GOT3 (cell line): ENCODE data around the gene CAMKMT.
"Not testable (repeated sequence)": the region's sequence is repeated elsewhere in the genome, so short reads cannot be mapped to it uniquely, and the experiment has no call there.

ENCODE experiments used
- DNase-seq: peaks from one replicate; lab custom pipeline; 2025; ENCODE audit warnings: mixed read lengths; lab: John Stamatoyannopoulos, UW

Gene CAMKMT

DNA sequence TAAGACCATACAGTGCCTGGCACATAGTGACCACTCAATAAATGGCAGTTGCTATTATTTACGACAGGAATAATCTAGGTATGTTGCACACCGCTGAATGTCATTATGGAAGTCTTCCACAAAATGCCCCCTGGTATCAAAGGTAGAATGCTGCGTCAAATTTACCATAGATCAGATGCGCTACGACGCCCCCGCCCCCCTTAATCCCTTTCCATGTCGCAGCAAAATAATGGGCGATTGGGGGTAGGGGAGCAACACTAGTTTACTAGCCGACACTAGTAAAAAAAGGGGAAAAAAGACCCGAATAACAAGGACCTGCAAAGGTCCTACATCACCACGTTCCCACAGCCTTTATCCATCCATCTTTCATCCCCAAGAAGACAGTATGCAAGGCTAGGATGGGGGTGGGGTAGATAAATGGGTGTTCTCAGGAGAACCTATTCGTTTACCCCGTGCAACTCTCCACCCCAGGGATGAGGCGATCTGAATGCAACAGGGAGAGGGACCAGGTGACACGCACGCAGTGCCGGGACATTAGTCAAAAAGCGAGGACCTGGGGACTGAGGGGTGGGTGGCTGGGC is 908 bp upstream of the CAMKMT start:
- DNase-seq, result no peak

DNA sequence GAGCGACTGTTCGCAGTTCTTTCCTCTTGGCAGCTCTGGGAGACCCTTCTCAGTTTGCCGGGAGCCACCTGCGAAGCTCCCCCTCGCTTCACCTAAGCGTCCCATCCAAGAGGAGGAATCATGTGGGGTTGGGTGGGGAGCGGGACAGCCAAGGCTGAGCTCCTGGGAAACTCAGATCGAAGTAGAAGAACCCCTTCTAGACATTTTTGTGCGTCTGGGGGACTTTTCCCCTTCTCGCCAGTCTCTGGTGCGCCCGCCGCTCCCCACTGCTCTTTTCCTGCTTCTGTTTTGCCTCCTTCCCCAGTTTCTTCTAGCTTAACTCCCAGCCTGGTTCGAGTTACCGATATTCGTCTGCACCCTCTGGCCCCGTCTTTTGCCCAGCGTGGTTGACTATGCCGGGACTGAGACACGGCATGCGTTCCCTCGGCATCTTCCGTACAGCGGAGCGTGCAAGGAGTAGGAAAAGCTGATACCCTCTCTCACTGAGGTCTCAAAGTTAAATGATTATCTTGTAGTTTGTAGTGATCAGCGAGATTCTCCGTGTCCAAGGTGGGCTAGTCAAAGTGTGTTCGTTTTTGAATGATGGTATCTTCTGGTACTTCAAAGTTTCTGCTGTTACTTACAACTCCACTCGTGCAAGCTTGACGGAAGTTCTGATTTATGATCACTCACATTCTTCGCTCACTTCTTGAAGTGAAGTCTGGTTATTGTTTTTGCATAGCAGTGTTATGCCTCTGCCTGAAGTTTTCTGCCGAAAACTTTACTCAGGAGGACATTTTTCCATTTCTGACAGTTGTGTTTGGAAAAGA is 664 bp downstream of the CAMKMT start:
- no peak for DNase-seq

DNA sequence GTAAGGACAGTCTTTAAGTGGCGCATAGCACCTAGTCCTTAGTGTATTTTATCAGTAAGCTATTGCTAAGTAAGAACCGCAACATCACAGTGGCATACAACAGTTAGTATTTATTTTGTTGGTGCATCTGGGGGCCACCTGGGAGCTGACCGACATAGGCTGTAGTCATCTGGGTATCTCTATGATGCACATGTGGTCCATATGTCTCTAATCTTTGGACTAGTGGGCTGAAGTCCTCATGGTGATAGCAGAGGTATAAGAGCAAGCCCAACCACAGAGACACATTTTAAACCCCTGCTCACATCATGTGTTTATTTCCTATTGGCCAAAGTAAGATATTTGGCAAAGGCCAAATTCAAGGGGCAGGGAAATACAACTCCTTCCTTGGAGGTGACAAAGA is 2.9 kb downstream of the CAMKMT start:
- no peak for DNase-seq

DNA sequence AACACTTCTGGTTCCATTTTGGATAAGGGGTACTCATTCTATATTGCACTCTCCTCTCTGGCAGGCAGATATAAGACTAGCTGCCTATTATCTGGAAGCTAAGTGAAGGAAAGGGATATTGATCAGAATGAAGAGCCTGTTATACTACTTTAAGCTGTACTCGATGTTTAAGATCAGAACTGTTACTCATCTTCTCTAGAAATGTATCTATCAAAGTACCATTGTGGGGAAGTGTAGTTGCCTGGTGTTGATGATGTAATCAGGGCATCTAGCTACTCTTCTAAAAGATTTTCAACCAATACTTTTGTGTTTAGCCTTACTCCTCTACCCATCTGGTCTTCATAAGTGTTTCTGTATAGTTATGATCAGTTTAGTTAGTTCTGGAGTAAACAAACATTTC is 5.8 kb downstream of the CAMKMT start:
- no peak for DNase-seq

DNA sequence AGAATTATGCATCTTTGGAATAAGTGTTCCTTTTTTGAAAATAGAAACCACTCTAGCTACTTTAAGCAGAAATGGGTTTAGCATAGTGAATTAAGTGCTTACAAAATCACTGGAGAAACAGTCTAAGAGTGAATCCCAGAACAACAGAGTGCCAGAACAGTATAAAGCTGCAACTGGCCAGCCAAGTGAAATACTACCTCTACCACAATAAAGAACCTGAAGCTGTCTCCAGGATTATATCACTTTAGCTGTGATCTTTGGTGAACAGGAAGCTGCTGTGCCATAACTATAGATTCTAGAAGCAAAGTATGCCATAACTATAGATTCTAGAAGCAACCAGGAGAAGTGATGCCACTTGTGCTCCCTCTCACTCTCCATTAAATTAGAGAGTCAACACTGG is 7.6 kb downstream of the CAMKMT start:
- DNase-seq, result no peak

DNA sequence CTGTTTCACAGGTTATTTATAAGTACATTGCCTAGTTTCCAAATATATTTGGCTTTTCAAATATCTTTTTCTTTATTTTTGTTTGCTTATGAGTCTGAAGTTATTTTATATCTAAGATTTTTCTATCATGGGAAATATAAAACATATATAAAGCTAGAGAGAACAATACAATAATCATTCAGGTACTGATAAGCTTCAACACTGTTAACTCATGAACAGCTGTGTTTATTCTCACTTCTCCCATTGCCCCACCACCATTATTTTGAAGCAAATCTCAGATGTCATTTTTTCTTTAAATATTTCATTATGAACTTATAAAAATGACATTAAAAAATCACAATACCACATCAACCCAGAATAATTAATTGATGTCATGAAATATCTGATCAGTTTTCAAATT is 9.7 kb downstream of the CAMKMT start:
- DNase-seq, result no peak

DNA sequence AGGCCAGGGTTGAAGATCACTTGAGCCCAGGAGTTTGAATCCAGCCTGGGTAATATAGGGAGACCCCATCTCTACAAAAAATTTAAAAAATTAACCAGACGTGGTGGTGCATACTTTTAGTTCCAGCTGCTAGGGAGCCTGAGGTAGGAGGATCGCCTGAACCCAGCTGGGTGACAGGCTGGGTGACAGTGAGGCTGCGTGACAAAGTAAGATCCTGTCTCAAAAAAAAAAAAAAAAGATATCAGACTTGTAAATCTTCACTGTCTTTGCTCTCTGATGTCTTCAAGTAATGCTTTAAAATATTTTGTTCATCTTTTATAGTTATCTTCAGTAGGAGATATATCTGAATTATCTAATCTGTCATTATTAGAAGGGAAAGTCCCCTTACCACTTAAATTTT is 10.5 kb downstream of the CAMKMT start:
- no peak for DNase-seq

DNA sequence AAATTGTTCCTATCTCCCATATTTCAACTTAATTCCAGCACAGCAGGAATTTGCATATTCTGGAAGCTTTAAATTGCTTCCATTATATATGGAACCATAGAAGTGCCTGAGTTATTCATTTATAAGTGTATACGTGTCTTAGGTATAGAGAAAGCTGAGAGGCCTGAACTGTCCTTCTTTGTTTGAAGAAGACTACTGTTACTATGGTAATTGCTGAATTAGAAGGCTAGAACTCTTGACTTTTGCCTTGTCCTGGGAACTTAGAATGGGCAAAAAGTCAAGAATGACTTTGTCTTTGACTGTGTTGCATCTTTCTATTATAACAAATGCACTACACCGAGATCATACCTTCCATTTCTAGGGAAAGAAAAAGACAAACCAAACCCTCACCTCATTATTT is 15.7 kb downstream of the CAMKMT start:
- DNase-seq, result no peak

DNA sequence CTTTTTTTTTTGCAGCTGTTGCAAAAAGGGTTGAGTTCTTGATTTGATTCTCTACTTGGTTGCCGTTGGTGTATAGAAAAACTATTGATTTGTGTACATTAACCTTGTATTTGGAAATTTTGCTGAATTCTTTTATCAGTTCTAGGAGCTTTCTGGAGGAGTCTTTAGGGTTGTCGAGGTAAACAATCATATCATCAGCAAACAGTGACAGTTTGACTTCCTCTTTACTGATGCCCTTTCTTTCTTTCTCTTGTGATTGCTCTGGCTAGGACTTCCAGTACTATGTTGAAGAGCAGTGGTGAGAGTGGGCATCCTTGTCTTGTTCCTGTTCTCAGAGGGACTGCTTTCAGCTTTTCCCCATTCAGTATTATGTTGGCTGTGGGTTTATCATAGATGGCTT is 23.5 kb downstream of the CAMKMT start:
- not testable (repeated sequence) for DNase-seq

DNA sequence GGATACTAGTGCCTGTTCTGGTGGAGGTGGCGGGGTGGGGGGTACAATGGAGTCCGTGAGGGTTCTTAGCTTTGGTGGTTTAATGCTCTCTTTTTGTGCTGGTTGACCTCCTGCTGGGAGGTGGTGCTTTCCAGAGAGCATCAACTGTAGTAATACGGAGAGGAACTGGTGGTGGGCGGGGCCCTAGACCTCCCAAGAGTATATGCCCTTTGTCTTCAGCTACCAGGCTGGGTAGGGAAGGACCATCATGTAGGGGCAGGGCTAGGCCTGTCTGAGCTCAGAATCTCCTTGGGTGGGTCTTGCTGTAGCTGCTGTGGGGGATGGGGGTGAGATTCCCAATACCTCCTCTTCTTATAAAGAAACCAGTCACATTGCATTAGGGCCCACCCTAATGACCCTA is 27.1 kb downstream of the CAMKMT start:
- DNase-seq, result no peak

DNA sequence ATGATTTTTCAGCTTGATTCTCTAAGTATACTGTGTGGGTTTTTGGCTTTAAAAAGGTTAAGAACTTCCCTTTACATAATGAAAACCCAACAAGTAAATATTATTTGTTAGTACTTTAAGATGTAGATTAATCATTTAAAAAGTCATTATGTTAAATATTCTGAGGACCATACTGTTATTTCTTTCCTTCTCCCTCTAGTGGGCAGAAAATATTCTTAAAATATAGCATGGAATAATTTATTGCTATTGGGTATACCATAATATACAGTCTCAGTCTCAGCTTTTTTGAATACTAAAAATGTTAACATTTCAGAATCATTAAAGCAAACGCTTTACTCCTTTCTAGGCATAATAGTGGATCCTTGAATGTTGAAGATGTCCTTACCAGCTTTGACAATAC is 28.1 kb downstream of the CAMKMT start:
- DNase-seq, result no peak

DNA sequence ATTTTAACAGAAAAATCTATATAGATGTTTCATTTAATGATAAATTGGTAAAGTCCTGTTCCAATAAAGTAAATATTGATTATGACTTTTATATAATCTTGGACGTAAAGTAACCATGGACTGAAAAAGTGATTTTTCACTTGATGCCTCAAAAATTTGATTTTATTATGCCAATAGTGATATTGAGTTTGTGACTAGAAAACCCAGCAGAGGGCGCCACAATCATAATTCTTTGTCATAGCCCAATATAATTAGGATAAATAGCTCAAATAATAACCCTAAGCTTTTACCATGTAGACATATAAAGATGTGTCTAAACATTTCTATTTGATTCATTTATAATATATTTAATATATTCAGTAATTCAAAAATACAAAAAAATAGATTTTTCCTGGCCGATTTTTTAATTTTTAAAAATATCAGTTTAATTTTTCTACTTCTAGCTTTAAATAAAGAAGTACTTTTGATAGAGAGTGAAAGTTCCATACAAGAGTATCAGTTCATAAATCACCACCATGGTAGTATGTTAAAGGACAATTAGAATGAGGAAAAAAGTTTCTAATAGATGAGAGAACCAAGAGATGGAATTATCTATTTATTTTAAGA is 30.7 kb downstream of the CAMKMT start:
- DNase-seq, result no peak

DNA sequence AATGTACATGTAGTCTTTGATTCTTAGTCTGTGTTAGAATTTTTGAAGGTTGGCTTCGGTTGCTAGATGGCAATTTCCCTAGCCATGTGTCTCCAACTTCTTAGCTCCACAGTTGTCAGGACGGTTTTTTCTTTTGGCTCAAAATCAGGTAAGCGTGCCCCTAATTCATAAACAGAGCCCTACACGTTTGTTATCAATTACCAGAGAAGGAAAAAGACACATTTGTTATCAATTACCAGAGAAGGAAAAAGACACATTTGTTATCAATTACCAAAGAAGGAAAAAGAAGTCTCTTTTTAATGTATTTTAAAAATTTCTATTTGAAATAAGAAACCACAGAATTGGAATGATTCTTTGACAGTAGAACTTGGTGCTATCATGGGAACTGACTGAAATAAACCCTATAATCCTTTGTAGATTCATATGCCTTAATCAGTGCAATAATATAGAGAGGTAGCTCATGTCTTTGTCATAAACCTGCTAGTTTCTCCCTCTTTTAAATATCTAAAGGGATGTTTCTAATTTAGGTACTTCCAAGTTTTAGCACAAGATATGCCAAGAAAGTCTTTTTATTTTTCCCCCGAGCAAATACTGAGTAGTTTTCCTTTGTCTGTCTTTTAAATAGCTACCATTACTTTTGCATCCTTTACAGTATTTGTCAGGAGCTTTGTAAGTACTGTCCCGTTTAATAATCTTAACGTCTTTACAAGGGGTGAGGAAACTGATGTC is 35.9 kb downstream of the CAMKMT start:
- DNase-seq, result no peak

DNA sequence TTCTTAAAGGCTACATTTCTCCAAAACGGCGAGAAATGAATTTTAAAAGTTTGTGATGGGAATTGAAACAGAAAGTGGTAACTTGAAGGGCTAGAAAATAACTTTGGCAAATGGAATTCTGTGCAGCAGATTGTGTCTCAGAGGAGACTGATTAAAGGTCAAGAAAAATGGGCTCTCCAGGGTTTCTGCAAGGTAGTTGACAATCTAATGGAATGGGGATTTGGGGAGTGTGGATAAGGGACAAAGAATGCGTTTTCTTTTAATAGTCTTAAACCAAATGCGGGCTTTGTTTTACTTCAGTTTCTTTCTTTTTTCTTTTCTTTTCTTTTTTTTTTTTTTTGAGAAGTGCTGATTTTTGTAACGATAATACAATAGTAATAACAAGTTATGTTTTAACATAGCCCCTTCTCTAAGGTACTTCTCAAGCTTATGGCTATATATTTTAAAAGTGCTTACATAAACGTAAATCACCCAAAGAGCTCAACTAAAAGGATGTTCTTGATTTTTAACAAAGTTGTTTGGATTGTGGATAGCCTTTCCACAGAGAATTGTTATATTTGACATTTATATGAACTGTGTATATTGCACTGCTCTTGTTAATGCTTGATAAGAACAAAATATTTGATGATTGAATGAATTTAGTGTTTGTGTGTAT is 36.6 kb downstream of the CAMKMT start:
- DNase-seq, result no peak

DNA sequence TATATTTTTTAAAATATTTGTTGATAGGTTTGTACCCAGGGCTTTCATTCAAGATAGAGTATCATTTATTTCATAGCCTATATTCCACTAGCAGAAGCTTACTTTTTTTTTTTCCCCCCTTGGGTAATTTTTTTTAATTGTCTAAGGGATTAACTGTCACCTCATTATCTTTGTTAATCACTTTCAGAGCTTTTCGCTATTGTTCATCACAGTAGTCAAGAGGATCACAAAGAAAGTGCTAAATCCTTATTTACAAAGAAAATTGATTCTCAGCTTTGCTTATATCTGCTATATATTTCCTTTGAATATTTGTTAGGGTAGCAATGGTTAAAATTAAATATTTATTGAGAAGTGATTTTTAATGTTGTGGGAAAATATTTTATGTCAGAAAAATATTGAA is 59.0 kb downstream of the CAMKMT start:
- DNase-seq, result no peak

DNA sequence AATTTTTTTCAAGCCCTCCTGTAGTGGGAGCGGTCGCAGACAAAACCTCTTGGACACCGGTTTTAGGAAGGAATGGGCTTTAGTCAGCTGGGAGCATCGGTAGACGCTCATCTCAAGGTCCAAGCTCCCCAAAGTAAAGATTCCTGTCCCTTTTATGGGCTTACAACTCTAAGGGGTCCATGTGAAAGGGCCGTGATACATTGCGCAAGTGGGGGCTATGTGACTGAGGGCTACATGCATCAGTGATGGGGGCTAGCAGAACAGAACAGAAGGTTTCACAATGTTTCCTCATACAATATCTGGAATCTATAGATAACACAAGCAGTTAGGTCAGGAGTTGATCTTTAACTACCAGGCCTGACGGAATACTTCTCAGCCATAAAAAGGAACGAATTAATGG is 62.5 kb downstream of the CAMKMT start:
- no peak for DNase-seq

DNA sequence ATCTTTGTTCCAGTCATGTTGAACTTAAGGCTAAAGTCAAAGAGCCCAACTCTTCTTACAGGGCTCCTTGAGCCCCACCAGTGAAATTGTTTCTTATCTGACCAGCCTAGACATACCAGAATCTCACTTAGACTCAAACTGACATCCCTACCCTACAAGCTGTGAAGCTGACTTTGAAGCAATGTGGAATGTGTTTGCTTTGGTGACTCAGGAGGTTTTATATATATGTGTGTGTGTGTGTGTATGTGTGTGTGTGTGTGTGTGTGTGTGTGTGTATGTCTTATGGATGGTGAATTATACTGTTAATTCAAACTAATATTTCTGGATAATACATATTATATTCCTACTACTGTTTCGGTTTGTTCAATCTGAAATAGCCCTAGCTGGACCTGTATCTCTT is 67.3 kb downstream of the CAMKMT start:
- DNase-seq, result no peak

DNA sequence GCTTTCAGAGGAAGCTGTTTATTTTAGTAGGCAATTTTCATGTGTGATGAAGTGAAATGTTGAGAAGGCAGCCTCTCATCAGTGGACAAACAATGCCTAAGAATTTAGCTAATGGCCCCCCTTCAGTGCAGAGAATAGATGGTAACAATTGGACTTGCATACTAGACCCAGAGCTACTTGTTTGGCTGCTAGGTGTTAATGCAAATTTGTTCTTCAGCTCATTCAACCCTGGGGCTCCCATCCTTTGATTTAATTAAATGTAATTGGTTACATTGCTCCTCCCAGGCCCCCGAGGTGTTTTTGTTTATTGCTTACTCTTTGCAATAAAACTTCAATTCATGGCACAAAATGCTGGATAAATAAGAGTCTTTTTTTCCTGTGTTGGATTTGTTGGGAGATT is 68.6 kb downstream of the CAMKMT start:
- DNase-seq, result no peak

DNA sequence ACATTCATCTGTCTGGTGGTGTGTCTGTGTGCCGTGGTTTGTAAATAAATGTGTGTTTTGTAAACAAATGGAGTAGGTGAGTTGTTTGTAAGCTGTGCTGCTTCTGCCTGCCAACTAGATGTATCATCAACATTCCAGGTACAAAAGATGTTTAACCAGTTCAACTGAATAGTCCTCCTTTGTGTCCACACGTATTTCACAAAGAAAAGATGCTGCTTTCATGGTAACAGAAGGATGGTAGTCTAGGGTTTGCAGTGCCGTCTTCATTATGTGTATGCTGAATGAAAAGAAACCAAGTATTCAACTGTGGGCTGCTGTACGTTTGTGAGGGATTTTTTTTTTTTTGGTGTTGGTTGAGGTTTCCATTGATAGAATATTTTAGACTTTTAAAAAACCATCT is 72.1 kb downstream of the CAMKMT start:
- DNase-seq, result no peak

DNA sequence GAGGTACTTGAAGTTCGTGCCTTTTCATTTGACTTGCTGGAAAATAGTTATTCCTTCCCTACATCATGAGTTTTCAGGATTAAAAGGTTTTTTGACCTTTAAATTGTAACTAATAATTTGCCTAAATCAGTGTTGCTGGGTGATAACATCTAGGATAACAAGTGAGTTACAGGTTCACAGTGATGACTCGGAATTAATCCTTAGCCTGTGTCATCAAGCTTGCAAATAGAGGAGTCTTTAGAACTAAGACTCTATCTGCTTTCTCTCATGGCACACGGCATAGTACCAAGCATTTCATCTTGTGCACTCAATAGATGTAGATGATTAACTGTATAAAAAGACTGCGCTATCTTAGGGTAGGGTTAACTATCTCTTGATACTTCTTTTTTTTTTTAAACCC is 79.5 kb downstream of the CAMKMT start:
- no peak for DNase-seq

DNA sequence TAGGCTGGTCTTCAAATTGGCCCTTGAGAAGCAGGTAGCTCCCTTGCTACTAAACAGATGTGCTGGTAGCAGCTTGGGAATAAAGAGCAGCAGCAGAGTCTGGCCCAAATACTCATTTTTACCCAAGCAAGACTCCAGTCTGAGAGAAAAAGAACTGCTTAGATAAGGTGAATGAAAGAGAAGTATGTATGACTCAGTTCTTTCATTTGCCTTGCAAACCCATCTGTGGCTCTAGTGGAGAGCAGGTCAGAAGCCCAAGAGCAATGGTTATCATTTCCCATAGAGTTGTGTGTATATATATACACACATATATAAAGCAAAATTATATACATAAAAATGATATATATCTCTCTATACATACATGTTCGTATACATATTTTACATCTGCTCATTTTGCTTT is 80.3 kb downstream of the CAMKMT start:
- DNase-seq, result no peak

DNA sequence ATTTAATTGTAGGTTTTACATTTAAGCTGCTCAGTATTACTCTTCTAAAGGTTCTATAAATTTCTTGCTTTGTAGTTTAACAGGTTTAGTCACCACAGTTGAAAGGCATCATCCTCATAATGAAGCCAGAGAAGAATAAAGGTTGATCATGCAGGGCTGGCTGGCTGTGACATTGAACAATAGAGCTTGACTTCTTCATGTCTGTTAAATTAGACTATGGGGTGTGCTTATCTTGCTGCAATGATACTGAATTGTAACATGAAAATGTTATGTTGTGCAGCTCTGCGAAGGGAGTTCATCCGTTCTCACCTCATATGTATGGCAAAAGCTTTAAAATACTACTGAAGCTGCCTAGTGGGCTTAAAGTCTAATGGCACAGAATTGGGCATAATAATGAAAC is 81.8 kb downstream of the CAMKMT start:
- DNase-seq, result no peak
